ENCODE results near the gene RESP18.

- TF ChIP-seq CTCF (IDR thresholded peaks at IDR 0.05; ENCODE audit: low read length) (no peak), EZH2 (optimal IDR thresholded peaks at IDR 0.05; ENCODE audit: low read depth, low read length) (no peak), EZH2phosphoT487 (IDR thresholded peaks at IDR 0.05; ENCODE audit: low read length) (no peak)
Observed at GRCh38 chr2:219358170-219359075, 25.9 kb upstream of the RESP18 start.

Data from MM.1S (cell line).